GM18505 (cell line): ENCODE data around the gene ALAS1.

Experiments
- ATAC-seq: cut with Tn5 transposase; IDR thresholded peaks from one replicate; pipeline ENCODE4 v1.9.1; 2021; ENCODE audit not compliant: unreplicated experiment
- POLR2A ChIP-seq: IDR thresholded peaks from 4 replicates; pipeline ENCODE4 v1.6.1; 2011; ENCODE audit warnings: borderline replicate concordance; ENCODE audit not compliant: insufficient read depth, insufficient read length; ENCODE audit errors: extremely low read depth

ALAS1 gene

DNA sequence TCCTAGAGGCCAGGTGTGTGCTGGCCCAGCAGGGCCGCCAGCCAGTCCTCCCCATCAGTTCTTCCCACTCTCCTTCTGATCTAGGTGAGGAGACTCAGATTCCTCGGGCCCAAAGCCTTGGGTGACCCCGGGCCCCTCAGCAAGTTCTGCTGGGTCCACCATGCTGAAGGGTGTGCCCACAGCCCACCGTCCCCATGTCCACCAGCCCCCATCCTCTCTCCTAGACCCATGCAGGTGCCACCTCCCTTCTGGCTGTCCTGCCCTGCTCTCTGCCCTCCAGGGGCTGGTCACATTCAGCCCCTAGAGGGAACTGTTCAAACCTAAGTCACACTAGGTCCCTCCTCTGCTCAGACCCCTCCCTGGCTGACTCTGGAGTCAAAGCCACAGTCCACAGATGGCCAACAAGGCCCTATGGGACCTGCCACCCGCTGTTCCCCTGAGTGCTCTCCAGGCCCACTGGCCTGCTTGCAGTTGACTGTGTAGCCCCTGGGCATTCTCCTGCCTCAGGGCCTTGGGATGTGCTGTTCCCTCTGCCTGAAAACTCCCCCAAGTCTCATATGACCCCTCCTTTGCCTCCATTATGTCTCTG, 28.4 kb downstream of the ALAS1 start:
- ATAC-seq, result peak; percentile 7

DNA sequence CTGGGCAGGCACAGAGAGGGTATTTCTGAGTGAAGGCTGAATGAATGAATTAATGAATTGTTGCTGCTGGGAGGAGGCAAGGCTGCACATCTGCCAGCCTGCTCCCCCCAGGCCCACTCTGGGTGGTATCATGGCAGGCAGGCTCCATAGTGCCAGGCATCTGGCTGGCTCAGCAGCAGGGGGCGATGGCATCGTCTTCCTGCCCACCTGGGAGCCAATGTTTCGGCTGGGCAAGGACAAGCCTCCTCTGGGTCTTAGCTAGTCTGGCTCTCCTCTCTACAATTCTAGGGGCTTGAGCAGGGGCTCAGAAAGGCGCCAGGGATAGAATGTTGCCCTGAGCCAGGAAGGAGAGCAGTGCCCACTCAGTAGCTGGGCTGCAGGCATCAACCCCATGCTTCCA, 29.2 kb downstream of the ALAS1 start:
- ATAC-seq, result no peak
- TF ChIP-seq POLR2A, result no peak

More for the DNA sequence above, 28.4 kb downstream of the ALAS1 start:
- no peak for TF ChIP-seq POLR2A

DNA sequence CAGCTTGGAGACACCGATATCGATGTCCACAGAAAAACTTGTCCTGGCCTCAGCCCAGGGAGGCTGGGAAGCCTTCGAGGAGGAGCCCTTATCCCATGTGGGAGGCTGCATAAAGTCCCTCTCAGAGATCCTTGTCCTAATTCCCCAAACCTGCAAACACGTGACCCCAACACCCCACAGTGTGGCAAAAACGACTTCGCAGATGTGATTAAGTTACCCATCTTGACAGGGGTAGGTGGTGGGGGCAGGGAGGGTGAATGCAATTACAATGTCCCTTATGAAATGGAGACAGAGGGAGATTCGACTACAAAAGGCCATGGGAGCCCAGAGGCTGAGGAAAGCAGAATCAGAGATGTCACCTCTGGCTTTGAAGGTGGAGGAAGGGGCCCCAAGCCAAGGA, 29.8 kb downstream of the ALAS1 start:
- ATAC-seq, result no peak
- TF ChIP-seq POLR2A, result no peak

DNA sequence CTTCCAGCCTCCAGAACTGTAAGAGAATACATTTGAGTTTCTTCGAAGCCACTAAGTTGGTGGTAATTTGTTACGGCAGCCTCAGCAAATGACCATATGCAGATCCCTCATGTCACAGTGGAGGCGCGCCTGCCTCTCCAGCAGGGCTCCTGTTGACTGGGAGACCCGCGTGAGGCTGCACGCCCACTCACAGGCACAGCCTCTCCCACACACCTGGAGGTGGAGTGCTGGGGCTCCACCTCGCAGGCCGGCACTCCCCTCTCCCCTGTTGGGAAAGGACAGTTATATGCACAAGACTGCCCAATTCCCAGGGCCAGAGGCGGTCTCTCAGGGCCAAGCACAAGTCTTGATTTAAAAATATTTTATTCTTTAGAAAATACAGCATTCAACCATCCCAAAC, 30.3 kb downstream of the ALAS1 start:
- no peak for ATAC-seq
- no peak for TF ChIP-seq POLR2A

DNA sequence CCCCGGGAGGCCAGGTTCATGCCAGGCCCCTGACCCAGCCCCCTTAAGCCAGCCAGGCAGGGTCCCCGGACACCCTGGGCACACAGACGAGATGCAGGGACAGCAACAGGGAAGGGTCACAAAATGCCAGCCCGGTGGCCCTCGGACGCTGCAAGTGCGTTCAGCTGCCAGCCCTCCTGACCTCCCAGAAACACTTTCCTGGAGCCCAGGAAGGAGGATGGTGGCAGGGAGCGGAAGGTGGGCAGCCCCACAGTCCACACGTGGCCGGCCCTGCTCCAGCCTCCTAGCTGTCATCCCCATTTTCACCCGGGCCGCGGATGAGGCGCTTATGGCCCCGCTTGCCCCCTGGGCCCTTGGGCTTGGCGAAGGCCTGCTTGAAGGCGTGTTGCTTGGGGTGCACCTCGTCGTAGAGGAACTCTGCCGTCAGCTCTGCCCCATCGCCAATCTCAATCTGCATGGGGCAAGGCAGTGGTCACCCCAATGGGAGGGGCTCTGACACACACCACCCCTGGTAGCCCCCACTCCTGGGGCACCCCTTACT, 30.9 kb downstream of the ALAS1 start:
- TF ChIP-seq POLR2A, result no peak
- no peak for ATAC-seq

DNA sequence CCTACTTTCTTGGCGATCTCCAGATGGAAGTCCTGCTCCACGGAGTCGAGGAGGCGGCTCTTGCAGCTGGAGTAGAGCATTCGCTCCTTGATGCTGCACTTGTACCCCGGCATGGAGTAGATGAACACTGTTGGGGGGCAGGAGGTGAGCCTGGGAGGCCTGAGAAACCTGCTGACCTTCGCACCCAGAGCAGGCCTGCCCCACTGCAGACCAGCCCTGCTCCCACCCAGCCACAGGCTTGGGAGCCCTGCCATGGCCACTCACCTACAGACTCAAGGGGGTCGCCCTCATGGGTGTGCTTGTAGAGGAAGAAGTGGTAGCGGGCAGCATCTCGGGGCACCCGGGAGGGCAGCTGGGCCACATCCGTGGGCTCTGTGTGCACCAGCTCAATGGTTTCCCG, 31.7 kb downstream of the ALAS1 start:
- no peak for TF ChIP-seq POLR2A
- ATAC-seq, result no peak

DNA sequence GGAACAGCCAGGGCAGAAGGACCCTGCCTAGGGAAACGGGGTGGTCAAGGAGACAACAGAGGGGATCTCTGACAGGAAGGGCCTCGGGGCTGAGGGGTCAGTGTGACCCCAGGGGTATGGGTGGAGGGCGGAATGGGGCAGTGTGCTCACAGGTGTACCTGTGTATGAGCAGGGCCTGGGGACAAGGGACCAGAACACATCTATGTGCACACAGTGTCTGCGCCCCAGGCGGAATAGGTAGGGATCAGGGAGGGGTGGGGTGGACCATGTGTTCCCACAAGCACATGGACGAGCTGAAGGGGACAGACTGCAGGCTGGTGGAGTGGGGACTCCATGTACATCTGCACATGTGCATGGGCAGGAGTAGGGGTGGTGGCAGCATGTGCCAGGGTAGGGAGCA, 32.5 kb downstream of the ALAS1 start:
- no peak for TF ChIP-seq POLR2A
- no peak for ATAC-seq

DNA sequence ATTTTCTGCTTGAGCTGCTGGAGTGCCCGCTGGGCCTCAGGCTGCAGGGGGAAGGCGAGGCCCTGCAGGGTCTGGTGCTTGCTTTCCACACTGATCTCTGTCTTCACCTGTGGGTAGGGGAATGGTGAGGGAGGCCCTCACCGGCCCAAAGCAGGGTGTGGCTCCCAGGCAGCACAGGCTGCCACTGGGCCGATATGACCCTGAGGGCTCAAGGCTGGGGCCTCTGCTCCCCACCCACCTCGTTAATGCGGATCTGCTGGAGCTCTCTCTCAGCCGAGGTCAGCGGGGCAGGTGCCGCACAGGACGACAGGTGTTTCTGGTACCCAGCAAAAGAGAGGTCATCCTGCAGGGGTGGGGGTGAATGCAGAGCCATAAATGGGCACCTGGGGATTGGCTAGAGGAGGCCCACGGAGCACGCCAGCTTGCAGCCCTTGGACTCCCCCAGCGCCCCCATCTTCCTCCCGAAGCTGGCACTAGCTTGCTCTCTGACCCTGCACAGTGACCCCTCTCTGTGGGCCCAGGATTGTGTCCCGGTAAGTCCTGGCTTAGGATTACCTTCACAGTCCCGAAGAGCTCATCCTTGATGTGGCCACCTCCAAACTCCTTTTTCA, 33.0 kb downstream of the ALAS1 start:
- no peak for ATAC-seq
- no peak for TF ChIP-seq POLR2A

DNA sequence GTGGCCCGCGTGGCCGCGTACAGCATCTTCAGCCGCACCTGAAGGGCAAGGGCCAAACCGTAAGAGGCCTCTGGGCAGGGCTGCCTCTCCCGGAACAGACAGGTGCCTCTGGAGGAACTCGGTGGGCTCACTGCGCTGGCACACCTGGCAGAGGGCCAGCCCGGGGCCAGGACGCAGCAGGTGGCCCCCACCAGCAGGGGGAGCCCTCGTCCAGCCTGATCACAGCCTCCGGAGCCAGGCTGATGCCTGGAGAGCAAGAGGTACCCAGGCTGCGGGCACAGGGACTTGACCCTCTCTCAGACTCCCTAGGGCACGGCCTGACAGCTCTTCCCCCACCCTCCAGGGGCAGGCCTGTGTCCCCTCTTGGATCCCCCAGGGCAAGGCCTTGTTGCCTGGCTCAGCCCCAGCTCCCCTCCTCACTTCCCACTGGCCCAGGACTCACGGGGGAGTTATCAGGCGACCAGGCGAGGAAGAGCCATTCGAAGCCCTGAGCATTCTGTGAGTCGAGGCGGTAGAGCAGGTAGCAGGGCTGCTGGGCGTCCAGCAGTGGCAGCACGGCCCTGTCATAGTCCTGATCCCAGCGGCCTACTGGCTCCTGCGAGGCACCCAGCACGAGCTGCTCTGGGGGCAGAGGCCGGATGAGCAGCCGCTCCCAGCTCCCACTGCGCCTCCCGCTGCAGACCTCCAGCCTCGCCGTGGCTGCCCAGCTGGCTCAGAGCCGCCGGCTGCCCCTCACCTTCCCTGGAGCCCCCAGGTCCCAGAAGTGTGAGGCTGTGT, 33.7 kb downstream of the ALAS1 start:
- no peak for TF ChIP-seq POLR2A
- no peak for ATAC-seq

DNA sequence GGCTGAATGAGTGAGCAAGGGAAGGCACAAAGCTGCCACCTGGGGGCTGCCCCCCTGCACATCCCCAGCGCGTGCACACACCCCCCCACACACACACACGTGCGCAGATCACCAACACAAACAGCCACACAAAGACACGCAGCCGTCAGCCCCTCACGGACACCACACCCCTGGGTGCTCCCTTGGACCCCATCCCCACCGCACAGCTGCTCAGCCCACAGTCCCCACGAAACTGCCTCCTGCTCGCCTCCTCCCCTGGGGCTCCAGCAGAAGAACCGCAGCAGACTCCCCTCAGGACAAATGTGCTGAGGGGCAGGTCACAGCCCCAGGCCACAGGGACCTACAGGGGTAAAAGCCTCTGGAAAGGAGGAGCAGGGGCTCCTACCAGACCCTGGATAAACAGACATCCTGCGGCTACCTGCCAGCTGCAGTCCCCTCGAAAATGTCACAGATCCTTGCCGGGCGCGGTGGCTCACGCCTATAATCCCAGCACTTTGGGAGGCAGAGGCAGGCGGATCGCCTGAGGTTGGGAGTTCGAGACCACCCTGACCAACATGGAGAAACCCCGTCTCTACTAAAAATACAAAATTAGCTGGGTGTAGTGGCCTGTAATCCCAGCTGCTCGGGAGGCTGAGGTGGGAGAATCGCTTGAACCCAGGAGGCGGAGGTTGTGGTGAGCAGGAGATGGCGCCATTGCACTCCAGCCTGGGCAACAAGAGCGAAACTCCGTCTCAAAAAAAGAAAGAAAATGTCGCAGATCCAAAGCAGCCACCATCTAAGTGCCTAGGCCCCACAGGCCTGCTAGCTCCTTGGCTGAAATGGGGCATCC, 34.5 kb downstream of the ALAS1 start:
- no peak for ATAC-seq
- no peak for TF ChIP-seq POLR2A

DNA sequence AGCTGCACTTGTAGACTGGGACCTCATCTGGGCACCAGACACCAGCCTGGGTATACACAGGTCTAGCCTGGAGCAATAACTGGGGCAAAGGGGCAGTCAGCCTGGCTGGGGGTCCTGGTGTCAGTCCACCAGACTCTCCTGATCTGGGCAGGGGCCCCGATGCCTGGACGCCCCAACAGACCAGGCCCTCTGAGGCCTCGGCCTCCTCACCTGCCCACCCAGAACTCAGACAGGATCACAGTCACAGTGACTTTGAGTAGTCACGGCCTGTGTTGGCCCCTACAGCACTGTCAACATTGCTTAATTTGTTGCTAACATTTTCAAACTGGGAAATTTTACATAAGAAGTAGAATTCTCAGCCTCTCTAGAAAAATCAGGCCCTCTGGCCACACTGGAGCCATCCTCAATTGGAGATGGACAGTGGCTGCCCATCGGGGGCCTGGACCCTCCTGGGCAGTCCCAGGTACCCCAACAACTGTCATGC, 35.2 kb downstream of the ALAS1 start:
- no peak for ATAC-seq
- no peak for TF ChIP-seq POLR2A

DNA sequence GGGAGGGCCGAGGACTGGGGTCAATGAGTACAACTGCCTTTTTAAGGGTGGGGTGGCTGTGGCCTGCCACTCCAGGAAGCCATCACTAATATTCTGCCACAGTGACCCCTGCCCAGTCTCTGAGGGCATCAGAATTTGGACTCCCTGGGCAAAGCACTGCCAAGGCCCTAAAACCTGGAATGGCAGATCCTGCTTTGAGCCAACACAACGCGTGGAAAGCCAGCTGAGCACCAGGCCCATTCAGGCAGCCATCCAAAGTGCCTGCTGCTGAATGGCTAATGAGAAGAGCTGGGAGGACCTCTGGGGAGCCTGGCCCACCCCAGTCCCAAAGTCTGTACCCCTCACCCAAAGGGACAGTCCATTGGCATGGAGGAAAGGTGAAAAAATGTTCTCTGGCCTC, 36.0 kb downstream of the ALAS1 start:
- no peak for ATAC-seq
- TF ChIP-seq POLR2A, result no peak

DNA sequence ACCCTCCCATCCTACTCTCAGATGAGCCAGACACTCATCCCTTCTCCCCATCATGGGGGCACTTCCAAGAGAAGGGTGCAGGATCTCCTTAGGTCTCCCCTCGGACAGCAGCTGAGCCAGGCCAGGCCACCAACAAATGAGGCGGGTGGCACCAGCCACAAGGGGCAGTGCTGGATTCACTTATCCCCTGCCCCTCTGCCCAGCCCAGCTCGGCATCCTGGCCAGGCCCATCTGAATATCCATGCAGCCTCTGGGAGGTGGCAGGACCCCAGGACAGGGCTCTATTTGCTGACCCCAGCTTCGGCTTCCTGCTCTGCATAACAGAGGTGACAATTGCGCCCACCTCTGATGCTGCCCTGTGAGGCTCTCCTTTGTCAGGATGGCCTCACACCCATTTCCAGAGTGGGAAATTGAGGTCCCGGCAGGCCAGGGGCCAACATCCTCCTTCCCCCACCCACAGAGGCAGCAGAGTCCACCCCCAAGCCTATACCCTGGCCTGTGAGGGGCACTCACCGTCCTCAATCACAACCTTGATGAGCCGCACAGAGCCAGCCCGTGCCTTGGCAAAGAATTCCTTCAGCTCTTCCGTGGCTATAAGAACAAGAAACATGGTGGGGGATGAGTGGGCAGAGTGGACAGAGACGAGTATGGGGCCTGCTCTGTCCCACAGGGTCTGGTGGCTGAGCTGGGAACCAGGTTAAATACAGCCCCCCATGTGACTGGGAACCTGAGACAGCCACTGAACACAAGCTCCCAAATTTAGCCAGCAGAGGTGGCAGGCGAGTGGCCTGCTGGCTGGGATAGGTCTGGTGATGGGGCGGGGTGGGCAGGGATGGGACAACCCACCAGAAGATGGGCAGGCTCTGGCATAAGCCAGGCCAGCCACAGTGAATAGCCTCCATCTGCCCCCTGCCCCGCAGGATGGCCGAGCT, 36.8 kb downstream of the ALAS1 start:
- no peak for TF ChIP-seq POLR2A
- no peak for ATAC-seq

DNA sequence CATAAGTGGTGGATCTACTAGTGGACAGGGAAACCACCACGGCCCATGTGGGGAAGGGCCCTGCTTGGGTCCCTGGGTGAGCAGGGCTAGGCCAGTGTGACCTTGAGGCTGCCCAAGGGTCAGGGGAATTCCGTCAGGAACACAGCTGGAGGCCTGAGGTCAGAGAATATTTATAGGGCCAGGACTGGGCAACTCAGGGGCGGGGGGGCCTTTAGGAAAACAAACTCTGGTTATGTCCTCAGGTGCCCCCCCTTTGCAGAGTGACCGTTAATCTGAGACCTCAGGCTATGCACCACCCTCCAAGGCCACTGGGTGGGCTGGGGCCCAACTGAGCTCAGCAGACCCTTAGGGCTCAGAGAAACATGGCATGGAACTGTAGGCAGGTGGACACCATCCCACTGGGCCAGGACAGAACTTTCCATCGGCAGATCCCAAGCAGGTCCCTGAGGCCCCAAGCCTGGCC, 38.5 kb downstream of the ALAS1 start:
- no peak for TF ChIP-seq POLR2A
- no peak for ATAC-seq
